PC-3 (cell line): Measurements from ENCODE around the gene FBXL5.

ENCODE experiments used
- CTCF ChIP-seq: fragments of 300-600 bp; sonication (generic); conservative IDR thresholded peaks from 2 replicates; pipeline ENCODE4 v1.5.1; 2017; ENCODE audit warnings: antibody characterized with exemption, low read depth, mild to moderate bottlenecking, low read length
- EZH2 ChIP-seq: fragments of 300-600 bp; sonication (generic); IDR thresholded peaks from one replicate; pipeline ENCODE4 v1.6.1; 2017; ENCODE audit warnings: antibody characterized with exemption, mild to moderate bottlenecking, low read length; ENCODE audit not compliant: unreplicated experiment
- EZH2phosphoT487 ChIP-seq: fragments of 300-600 bp; sonication (generic); IDR thresholded peaks from 2 replicates; pipeline ENCODE4 v1.6.1; 2018; ENCODE audit warnings: mild to moderate bottlenecking, antibody characterized with exemption, low read length, borderline replicate concordance

- TF ChIP-seq CTCF, result no peak
- TF ChIP-seq EZH2, result no peak
- no peak for TF ChIP-seq EZH2phosphoT487
Measured at GRCh38 chr4:15659768-15660570, 4.8 kb upstream of the FBXL5 start.
